GM03348 (cell line): ENCODE data around the gene CCDC63.

ENCODE experiments used
- DNase-seq: peaks from one replicate; pipeline ENCODE4 v3.0.0; 2012; ENCODE audit warnings: low spot score

CCDC63 gene

DNA sequence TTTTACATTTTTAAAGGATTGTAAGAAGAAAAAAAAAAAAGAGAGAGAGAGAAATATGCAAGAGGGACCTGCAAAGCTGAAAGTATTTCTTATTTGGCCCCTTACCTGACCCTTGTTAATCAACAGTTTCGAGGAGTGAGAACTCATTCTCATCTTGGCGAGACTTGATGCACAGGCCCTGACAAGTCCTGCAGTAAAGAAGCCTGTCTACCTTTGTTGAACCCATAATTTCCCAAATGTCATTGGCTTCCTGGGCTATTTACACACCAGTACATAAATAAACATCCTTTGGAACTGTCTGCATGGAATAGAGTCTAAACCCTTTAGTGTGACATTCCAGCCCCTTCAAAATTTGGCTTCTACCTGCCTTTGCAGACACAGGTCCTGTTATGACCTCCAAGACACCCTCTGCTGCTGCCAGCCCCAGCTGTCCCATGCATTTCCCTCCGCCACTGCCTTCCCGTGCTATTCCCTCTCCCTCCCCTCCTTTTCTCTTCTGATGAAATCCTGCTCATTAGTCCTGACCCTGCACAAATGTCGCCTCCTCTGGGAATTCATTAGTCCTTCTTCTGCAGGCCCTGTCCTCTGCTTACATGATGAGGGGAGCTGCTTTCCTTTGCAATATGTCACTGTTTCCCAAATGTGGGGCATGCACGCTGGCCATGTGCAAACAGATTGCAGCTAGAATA lies 38.5 kb downstream of the CCDC63 start:
- no peak for DNase-seq

- no peak for DNase-seq
These were observed 41.6 kb downstream of the CCDC63 start for GRCh38 chr12:110888256-110888991.

GRCh38 chr12:110889361-110889760 lies 42.6 kb downstream of the CCDC63 start:
- DNase-seq = no peak

DNA sequence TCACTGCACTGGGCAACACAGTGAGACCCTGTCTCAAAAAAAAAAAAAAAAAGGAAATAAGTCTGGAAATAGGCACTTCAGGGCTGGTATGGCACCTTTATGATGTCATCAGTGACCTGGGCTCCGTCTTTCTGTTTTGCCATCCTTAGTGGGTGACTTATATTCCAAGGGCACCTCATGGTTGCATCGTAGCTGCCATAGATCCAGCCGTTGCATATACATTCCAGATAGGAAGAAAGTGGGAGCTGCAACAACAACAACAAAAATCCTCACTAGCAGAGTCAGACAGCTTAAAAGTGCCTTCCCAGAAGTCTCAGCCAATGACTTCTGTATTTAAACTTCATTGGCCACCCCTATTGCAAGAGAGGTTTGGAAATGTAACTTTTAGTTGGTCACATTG lies 47.2 kb downstream of the CCDC63 start:
- DNase-seq = no peak

DNA sequence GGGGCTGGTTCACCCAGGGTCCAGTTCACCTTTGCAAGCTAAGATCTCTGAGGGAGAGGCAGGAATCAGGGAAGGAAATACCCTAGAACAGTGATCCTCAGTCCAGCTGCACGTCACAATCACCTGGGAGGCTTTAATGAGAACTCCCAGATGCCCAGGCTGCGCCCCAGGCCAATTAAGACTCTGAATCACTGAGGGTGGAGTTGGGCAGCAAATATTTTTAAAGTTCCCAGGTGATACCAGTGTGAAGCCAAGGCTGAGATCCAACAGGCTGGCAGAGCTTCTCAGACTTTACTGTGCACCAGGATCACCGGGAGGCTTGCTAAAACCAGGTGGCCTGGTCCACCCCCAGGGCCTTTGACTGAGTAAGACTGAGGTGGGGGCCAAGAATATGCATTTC lies 49.8 kb downstream of the CCDC63 start:
- no peak for DNase-seq

DNA sequence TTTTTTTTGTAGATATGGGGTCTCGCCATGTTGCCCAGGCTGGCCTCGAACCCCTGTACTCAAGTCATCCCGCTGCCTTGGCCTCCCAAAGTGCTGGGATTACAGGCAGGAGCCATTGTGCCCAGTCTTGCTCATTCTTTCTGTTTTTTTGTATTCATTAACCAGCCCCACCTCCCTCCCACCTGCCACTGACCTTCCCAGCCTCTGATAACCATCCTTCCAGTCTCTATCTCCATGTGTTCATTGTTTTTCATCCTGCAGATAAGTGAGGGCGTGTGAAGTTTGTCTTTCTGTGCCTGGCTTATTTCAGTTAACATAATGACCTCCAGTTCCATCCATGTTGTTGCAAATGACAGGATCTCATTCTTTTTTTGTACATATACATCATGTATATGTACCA lies 54.6 kb downstream of the CCDC63 start:
- DNase-seq = no peak

DNA sequence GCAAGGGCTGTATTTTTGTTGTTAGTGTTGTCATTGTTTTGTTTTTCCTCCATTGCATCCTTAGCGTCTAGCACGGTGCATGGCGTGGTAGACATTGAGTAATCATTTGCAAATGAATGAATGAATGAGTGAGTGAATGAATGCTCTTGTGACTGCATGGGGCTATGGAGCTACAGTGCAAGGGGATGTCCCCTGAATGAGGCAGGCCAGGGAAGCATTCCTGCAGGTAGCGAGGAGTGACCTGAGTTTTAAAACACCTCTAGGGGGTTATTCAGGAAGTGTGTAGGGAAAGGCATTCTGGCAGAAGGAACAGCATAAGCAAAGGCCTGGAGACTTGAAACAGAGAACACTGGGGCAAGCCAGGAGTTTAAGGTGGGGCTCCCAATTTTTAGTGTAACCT lies 56.7 kb downstream of the CCDC63 start:
- DNase-seq = no peak

- no peak for DNase-seq
These were observed 59.3 kb downstream of the CCDC63 start for GRCh38 chr12:110906083-110906482.

DNA sequence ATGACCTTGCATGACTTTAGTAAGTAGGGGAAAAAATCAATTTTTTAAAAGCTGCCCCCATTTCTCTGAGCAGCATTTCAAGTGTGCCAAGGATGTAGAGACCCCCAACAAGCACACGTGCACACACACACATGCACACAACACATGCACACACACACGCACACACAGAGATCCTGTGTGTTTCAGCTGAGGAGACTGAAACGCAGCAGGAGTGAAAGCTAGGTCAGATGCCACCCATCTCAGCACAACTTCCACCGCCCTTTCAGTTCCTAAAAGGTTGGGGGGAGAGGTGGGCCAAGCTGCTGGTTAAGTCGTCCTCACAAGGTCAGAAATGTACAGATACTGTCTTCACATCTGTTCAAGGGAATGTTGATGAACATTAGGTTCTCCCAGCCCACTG lies 59.7 kb downstream of the CCDC63 start:
- DNase-seq = no peak

DNA sequence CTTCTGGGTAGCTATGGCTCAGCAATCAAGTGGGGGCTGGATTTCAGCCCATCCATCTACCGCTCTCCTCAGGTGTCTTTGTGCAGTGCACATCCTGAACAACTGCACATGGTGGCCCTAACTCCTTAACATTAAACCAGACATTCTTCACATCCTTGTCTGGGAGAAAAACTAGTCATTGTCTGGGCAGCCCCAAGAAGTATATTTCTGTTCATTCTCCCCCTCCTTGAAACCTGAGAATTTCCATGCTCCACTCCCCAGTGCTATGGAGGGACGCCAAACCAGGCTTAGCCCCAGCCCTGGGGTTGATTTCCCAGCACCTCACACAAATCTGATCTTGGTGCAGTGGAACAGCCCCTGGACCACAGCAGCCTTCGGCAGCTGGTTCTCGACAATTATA lies 60.2 kb downstream of the CCDC63 start:
- DNase-seq = no peak

DNA sequence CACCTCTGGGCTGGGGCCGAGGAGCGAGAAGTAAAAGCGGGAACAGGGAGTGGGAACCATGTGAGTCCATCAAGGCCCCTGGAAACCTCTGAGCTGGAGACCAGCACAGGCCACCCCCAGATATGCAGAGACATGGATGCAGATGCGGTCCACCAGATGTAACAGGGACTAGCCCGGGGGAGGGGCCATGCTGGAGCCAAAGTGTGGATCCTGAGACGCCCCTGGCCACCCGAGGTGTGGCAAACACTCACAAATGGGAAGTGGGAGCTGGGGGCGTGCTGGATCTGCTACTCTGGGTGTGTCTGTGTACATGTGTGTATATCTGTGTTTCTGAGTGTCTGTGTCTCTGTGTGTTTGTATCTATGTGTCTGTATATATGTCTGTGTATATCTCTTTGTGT lies 60.8 kb downstream of the CCDC63 start:
- no peak for DNase-seq

DNA sequence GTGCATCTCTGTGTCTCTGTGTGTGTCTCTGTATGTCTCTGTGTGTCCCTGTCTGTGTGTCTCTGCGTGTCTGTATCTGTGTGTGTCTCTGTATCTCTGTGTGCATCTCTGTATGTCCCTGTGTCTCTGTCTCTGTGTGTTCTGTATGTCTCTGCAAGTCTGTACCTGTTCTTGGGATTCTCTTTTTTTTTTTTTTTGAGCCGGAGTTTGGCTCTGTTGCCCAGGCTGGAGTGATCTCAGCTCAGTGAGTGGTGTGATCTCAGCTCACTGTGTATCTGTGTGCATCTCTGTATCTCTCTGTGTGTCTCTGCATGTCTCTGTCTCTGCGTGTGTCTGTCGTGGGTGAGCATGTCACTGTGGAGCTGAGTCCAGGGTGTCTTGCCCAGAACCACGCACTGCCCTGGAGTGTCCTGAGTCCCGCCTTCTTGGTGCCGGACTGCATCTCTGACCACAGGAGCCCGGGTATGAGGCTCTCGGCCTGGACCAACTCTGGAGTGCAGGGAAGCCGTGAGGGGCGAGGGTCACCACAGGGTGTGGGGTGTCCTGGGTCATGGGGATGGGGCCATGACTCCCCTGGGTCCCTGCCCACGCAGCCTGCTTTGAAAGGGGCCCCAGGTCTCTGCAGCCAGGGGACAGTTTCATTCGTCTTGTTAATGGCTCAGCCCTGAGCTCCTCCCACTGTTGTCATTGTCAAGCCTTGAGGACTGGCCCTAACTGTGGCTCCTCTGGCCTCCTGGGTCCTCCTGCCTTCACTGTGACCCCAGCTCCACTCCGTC lies 61.8 kb downstream of the CCDC63 start:
- DNase-seq = no peak

- DNase-seq = no peak
These were observed 65.5 kb downstream of the CCDC63 start for GRCh38 chr12:110912263-110912662.

- DNase-seq = no peak
These were observed 66.6 kb downstream of the CCDC63 start for GRCh38 chr12:110913119-110914056.

DNA sequence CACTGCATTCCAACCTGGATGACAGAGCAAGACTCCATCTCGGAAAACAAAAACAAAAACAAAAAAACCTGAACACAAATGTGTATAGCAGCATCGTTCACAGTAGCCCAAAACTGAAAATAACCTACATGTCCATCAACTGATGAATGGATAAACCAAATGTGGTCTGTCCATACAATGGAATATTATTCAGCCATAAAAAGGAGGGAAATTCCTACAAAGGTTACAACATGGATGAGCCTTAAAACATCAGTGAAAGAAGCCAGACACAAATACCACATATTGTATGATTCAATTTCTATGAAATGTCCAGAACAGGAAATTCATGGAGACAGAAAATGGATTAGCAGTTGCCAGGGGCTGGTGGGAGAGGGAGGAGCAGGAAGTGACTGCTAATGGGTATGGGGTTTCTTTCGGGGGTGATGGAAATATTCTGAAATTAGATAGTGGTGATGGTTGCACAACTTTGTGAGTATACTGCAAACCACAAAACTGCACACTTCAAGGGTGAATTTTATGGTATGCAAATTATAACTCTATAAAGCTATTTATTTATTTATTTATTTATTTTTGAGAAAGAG lies 69.6 kb downstream of the CCDC63 start:
- DNase-seq = no peak

DNA sequence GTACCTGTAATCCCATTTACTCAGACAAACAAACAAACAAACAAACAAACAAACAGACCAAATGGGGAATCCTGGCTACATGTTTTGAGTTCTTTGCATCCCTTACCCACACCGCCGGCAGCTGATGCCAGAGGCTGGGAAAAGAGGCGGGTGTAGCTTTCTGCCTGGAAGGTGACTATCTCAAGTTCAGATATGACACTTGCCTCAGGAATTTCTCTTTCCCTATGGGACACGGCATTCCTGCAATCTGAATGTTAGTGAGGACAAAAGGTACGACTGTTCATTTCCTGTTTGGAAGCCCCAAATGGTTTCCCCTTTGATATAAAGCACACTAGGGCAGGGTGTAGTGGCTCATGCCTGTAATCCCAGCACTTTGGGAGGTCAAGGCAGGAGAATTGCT lies 70.7 kb downstream of the CCDC63 start:
- DNase-seq = no peak

DNA sequence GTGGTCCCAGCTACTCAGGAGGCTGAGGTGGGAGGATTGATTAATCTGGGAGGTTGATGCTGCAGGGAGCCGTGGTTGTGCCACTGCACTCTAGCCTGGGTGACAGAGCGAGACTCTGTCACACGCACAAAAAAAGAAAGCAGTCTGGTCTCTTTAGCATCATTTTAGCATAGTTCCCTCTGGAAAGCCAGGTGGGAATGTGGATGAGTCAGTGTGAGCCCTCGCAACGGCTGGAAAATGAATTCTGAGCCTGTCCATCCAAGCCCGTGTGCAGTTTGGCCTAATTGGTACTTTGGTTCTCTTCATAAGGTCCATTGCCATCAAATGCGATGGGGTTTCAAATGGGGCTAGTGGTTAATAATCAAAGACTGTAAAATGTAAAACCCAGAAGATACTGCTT lies 71.2 kb downstream of the CCDC63 start:
- no peak for DNase-seq

DNA sequence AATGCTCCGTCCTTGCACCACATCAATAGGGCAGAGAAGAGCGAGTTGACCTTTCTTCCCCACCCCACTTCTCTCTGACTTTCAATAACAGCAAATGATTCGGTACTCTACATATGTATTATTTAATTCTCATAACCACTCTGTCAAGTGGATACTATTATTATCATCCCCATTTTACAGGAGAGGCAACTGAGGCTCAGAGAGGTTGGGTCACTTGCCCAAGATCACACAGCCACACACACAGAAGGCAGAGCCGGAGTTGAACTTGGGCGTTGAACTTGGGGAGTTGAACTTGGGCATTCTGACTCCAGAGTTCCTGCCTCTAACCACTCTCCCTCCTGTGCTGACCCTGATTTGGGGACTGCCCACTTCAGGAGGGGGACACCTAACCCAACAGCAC lies 72.9 kb downstream of the CCDC63 start:
- DNase-seq = no peak

DNA sequence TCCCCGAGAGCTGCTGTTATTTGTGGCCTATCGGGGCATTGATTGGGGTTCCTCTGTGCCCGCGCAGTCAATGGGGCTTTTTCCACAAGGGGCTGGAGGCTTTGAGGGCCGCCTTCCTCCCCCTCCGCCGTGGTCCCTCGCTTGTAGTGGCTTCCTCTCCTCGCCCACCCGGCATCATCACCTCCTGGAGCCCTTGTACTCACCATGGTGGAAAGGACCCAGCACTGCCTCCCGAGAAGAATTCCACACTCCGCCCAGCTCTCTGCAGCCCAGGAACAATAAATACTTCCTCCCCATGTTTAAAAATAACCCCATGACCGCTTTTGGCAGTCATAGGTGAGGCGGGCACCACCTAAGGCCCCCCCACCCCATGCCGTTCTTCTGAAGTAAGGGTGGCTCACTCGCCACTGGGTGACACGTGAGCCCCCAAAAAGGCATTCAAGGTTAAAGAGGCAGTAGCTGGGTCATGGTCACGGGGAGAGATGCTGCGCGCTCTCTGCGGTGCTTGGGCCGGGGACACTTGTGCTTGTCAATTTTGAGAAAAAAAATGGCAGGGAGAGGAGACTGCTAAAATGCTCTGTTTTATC lies 73.6 kb downstream of the CCDC63 start, which contains the start of gene MYL2:
Gene MYL2 (minus strand): TSS at position 256 of the 587 bp plus-strand sequence. CDS start 50 bp downstream, at position 206.
- DNase-seq = no peak

- DNase-seq = no peak
These were observed 74.5 kb downstream of the CCDC63 start for GRCh38 chr12:110921262-110921661.

GRCh38 chr12:110922652-110923051 lies 75.9 kb downstream of the CCDC63 start:
- no peak for DNase-seq
